ENCODE measurements around the gene CYP4B1. TPM values are rescaled to one million over a fixed set of nuclear protein-coding genes. Genes with fewer than 3 reads are reported as not detected.
A peak's percentile ranks its signal among the peaks of the same experiment; 100 is the strongest.

CYP4B1 gene
- total and polyA plus RNA-seq, 7 donors, result 0.23 to 50.3 (median 17.2) TPM

- Histone ChIP-seq H3K9me3 (peaks cover 0 to 2% (median 0%) of the 10 kb centered on the region in 4 donors), H3K4me3 (no peak overlapping the region), H3K27ac (peak overlapping the region; percentile 54 to 84 (median 66)), H3K27me3 (peaks cover 0 to 4% (median 0%) of the 10 kb centered on the region in 3 donors), H3K4me1 (no peaks in the 10 kb centered on the region), H3K36me3 (no peaks in the 10 kb centered on the region)
- TF ChIP-seq CTCF (IDR thresholded peaks at IDR 0.05), result no peak
- peak in 2 of 4 donors; percentile 67 to 78 for TF ChIP-seq EP300 (IDR thresholded peaks at IDR 0.05)
- TF ChIP-seq POLR2AphosphoS5 (IDR thresholded peaks at IDR 0.05), result peak; percentile 31 to 75 (median 41)
- WGBS, 2 donors, result 55 to 58% methylated on average over 13 of the region's 13 CpGs
- peak; percentile 90 for DNase-seq
- intact Hi-C loops (cut with DNase I), result no loop called here
Measured at GRCh38 chr1:46806196-46807020, 7.6 kb downstream of the CYP4B1 start.

DNA sequence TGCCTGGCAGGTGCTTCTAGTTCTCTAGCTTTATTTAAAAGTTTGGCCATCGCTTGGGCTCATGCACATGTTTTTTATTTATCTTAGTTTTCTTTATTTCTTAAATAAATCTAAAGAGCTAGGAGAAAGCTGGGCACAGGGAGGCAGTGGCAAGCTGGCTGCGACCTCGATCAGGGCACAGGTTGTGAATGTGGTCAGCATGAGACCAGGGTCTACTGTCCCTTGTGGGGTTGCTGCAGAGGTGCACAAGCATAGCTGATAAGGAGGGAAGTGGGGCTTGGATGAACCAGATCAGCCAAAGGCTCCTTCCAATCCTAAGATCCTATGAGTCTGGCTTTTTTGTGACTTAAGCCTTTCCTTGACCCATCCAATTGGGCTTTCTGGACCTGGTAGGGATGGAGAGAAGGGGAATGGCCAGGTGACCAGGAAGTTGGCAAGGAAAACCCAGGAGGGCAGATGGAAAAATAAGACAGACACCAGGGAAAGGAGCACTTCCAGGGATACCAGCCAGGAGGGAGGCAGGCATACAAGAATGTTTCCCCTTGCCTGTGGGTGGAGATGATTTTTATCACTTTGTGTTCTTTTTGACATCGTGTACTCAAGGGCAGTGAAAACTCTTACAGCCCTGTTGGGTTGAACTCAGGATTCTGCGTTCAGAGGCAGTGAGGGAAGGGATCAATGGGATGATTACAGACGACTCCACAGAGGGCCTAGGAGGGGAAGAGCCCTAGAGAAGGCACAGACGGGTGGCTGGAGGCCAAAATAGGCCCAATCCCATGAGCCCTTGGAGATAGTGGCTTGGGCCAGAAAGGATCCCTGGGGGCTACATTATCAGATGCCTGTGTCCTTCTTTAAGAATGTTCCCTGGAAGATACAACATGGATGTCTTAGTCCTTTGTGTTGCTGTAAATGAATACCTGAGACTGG, 8.5 kb downstream of the CYP4B1 start:
- Histone ChIP-seq H3K27ac (peak overlapping the region; percentile 48 to 84 (median 49)), H3K27me3 (peaks cover 0 to 4% (median 0%) of the 10 kb centered on the region in 3 donors)

GRCh38 chr1:46809071-46809470, 10.2 kb downstream of the CYP4B1 start:
- 96 to 98% methylated on average over 1 of the region's 1 CpG for WGBS, 2 donors
- intact Hi-C loops (cut with DNase I), result no loop called here
- H3K4me1 ChIP-seq, result no peaks in the 10 kb centered on the region

More for the DNA sequence above, 8.5 kb downstream of the CYP4B1 start:
- Histone ChIP-seq H3K9me3 (peaks cover 0 to 2% (median 0%) of the 10 kb centered on the region in 4 donors), H3K4me1 (no peaks in the 10 kb centered on the region), H3K36me3 (no peaks in the 10 kb centered on the region), H3K4me3 (no peak overlapping the region)
- TF ChIP-seq EP300 (IDR thresholded peaks at IDR 0.05) (no peak), POLR2A (IDR thresholded peaks at IDR 0.05) (no peak), POLR2AphosphoS5 (IDR thresholded peaks at IDR 0.05) (no peak), CTCF (IDR thresholded peaks at IDR 0.05) (no peak)
- 74 to 78% methylated on average over 7 of the region's 7 CpGs for WGBS, 2 donors
- DNase-seq, result no peak
- intact Hi-C loops (cut with DNase I), result no loop called here

DNA sequence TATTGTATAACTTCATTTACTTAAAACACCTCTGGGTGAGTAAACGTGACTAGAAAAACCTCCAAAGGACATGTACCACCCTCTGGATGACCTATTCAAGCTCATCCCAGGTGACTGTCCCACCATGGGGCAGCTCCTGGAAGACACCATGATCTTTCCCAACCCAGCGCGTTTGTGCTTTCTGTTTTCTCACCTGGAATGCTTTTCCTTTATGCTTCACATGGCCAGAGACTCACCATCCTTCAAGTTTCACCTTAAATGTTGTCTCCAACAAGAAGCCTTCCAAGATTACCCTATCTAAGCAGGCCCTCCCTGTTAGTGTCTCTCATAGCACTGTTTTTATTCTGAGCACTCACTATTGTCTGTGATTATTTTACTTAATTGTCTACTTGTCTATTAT, 11.1 kb downstream of the CYP4B1 start:
- Histone ChIP-seq H3K4me3 (no peak overlapping the region), H3K9me3 (peaks cover 0 to 2% (median 0%) of the 10 kb centered on the region in 4 donors), H3K27me3 (peaks cover 0 to 4% (median 0%) of the 10 kb centered on the region in 3 donors), H3K4me1 (no peaks in the 10 kb centered on the region), H3K36me3 (no peaks in the 10 kb centered on the region), H3K27ac (no peak overlapping the region)
- DNase-seq, result no peak
- 94 to 95% methylated on average over 3 of the region's 3 CpGs for WGBS, 2 donors
- intact Hi-C loops (cut with DNase I), result no loop called here
- TF ChIP-seq POLR2A (IDR thresholded peaks at IDR 0.05) (no peak), POLR2AphosphoS5 (IDR thresholded peaks at IDR 0.05) (no peak), CTCF (IDR thresholded peaks at IDR 0.05) (no peak)

More at GRCh38 chr1:46809071-46809470, 10.2 kb downstream of the CYP4B1 start:
- Histone ChIP-seq H3K4me3 (no peak overlapping the region), H3K9me3 (peaks cover 0 to 2% (median 0%) of the 10 kb centered on the region in 4 donors), H3K27ac (no peak overlapping the region), H3K27me3 (peaks cover 0 to 4% (median 0%) of the 10 kb centered on the region in 3 donors), H3K36me3 (no peaks in the 10 kb centered on the region)
- DNase-seq, result no peak
- no peak for TF ChIP-seq CTCF (IDR thresholded peaks at IDR 0.05)
- no peak for TF ChIP-seq POLR2A (IDR thresholded peaks at IDR 0.05)
- no peak for TF ChIP-seq EP300 (IDR thresholded peaks at IDR 0.05)
- TF ChIP-seq POLR2AphosphoS5 (IDR thresholded peaks at IDR 0.05), result no peak

Measured in sigmoid colon (tissue), 7 donors.